K562 (cell line): ENCODE results near the gene MAP3K4. TPM values are rescaled to one million over a fixed set of nuclear protein-coding genes. Genes with fewer than 3 reads are reported as not detected.
A peak's percentile ranks its signal among the peaks of the same experiment; 100 is the strongest.

Experiments
- IFI16 ChIP-seq: fragments of 250-450 bp; sonication (Bioruptor Pico); IDR thresholded peaks from 2 replicates; pipeline ENCODE4 v2.1.2; 2022; ENCODE audit warnings: mild to moderate bottlenecking, inconsistent platforms
- ILK ChIP-seq: fragments of 450-650 bp; IDR thresholded peaks from 2 replicates; pipeline ENCODE4 v1.6.1; 2016; ENCODE audit warnings: missing genetic modification characterization, low read depth, mild to moderate bottlenecking, missing compliant biosample characterization, moderate library complexity, borderline replicate concordance
- KDM2B ChIP-seq: fragments of 250-450 bp; sonication (Bioruptor Pico); IDR thresholded peaks from 2 replicates; pipeline ENCODE4 v1.8.0; 2021; ENCODE audit warnings: mild to moderate bottlenecking, moderate library complexity
- NFATC3 ChIP-seq: fragments of 450-650 bp; IDR thresholded peaks from 2 replicates; pipeline ENCODE4 v1.6.1; 2017; ENCODE audit warnings: mild to moderate bottlenecking
- NR2C2 ChIP-seq, 2 experiments: fragments of 200-800 bp in 1 of 2; sonication (Bioruptor generic) in 1 of 2; sonication (generic) in 1 of 2; formaldehyde crosslinking in 1 of 2; IDR thresholded peaks; 2 replicates each; pipeline versions ENCODE4 v1.6.1 to v1.8.0; 2016 to 2022; ENCODE audit warnings: mild to moderate bottlenecking in 1 of 2, missing compliant biosample characterization in 1 of 2, missing genetic modification characterization in 1 of 2, missing genetic modification reagents in 1 of 2
- POLR2B ChIP-seq: fragments of 450-650 bp; IDR thresholded peaks from 2 replicates; pipeline ENCODE4 v1.6.1; 2018; ENCODE audit warnings: low read depth; ENCODE audit not compliant: partially characterized antibody
- POLR3G ChIP-seq: IDR thresholded peaks from 2 replicates; pipeline ENCODE4 v1.6.1; 2011; ENCODE audit not compliant: insufficient read length, insufficient replicate concordance; ENCODE audit errors: extremely low read depth
- SAFB2 ChIP-seq: fragments of 200-400 bp; formaldehyde crosslinking; IDR thresholded peaks from 2 replicates; pipeline ENCODE4 v1.6.1; 2018; ENCODE audit warnings: borderline replicate concordance, low read length, low read depth, moderate library complexity; ENCODE audit not compliant: severe bottlenecking
- SIRT6 ChIP-seq: IDR thresholded peaks from one replicate; pipeline ENCODE4 v1.6.1; 2012; ENCODE audit warnings: low read depth, mild to moderate bottlenecking, control low read depth, inconsistent platforms, low read length, moderate library complexity
- SRSF3 ChIP-seq: fragments of 200-400 bp; formaldehyde crosslinking; IDR thresholded peaks from 2 replicates; pipeline ENCODE4 v1.6.1; 2016; ENCODE audit warnings: mild to moderate bottlenecking, low read length, moderate library complexity; ENCODE audit not compliant: insufficient read depth
- SRSF9 ChIP-seq: fragments of 200-400 bp; formaldehyde crosslinking; IDR thresholded peaks from 2 replicates; pipeline ENCODE4 v1.6.1; 2017; ENCODE audit warnings: low read depth, low read length, borderline replicate concordance
- TBL1XR1 ChIP-seq, 2 experiments: IDR thresholded peaks; 2 replicates each; pipeline ENCODE4 v1.6.1; 2012; ENCODE audit warnings: improper control_type of control experiment in 2 of 2, low read length in 2 of 2, mild to moderate bottlenecking in 1 of 2
- TBP ChIP-seq: optimal IDR thresholded peaks from 2 replicates; pipeline ENCODE3; 2011; ENCODE audit warnings: low read depth, low read length, improper control_type of control experiment
- TCF7 ChIP-seq: sonication (generic); IDR thresholded peaks from 2 replicates; pipeline ENCODE4 v1.6.1; 2016; ENCODE audit warnings: antibody characterized with exemption, borderline replicate concordance
- TCFL5 ChIP-seq: fragments of 250-450 bp; sonication (Bioruptor Pico); conservative IDR thresholded peaks from 2 replicates; pipeline ENCODE4 v1.6.1; 2021; ENCODE audit warnings: mild to moderate bottlenecking, moderate library complexity, matching md5 sums
- ZC3H4 ChIP-seq: sonication (generic); formaldehyde crosslinking; IDR thresholded peaks from 2 replicates; pipeline ENCODE4 v1.9.0; 2021; ENCODE audit warnings: missing genetic modification reagents, borderline replicate concordance
- ZNF407 ChIP-seq: fragments of 450-650 bp; IDR thresholded peaks from 2 replicates; pipeline ENCODE4 v1.6.1; 2016; ENCODE audit warnings: low read depth
- ZNF764 ChIP-seq: fragments of 250-450 bp; sonication (Bioruptor Pico); IDR thresholded peaks from 2 replicates; pipeline ENCODE4 v1.4.0; 2020; ENCODE audit warnings: low read depth, mild to moderate bottlenecking, moderate library complexity
- polyA plus RNA-seq, 8 experiments: library from polyadenylated mRNA; depleted of rRNA in 4 of 8; stranded (reverse) in 5 of 8; unstranded in 3 of 8; fragments of >200 nt; fragmentation: Nextera tagmentation in 2 of 8; fragmentation: Illumina TruSeq in 1 of 8; extraction: Ambion mirVana in 2 of 8; extraction: Trizol in 1 of 8; gene quantifications; 2 replicates each; pipeline versions ENCODE4 v1.2.1 to v1.2.3, GENCODE V29; 2011 to 2014; ENCODE audit warnings: inconsistent platforms in 1 of 8, missing spikeins in 1 of 8
- total RNA-seq, 7 experiments: library from RNA; depleted of rRNA in 6 of 7; stranded (reverse); fragments of >200 nt in 6 of 7; fragmentation: Illumina TruSeq in 2 of 7; extraction: Trizol in 2 of 7; gene quantifications; 2 replicates each; pipeline versions ENCODE4 v1.2.1 to v1.2.3, GENCODE V29; 2011 to 2021; ENCODE audit warnings: low replicate concordance in 1 of 7
- TF ChIP-seq, protein P1 (sequence below): sonication (generic); formaldehyde crosslinking; IDR thresholded peaks from 2 replicates; pipeline ENCODE4 v1.9.0; 2022; ENCODE audit warnings: mild to moderate bottlenecking, missing genetic modification reagents

MAP3K4 gene
- total and polyA plus RNA-seq, 9 of the 15 experiments (the other 6 are each of a cell fraction or from before 2014, with no cell fraction given) = 21.0 to 77.2 (median 48.9) TPM

- TF ChIP-seq ZNF407 (no peak), NFATC3 (no peak), NR2C2 (CRISPR knock-in tag; IDR thresholded peaks at IDR 0.05) (no peak), NR2C2 (tag; IDR thresholded peaks at IDR 0.05) (no peak), SRSF3 (no peak), TBL1XR1 (IDR thresholded peaks at IDR 0.05; ENCODE audit: low read length in 2 of 2) (no peak; a peak in 1 of 4 replicates), POLR3G (no peak), IFI16 (CRISPR knock-in tag) (no peak), POLR2B (peak; percentile 56), ZNF764 (CRISPR knock-in tag) (no peak), ZC3H4 (CRISPR knock-in tag) (peak; percentile 1; the same call in 1 of the 2 replicates), SRSF9 (no peak), SIRT6 (no peak), TCFL5 (CRISPR knock-in tag) (0 out of 2 replicates have a peak, but pooled peaks have one; percentile 37), KDM2B (CRISPR knock-in tag) (no peak), TCF7 (no peak), ILK (tag) (no peak), TBP (peak; percentile 87), SAFB2 (no peak)
- TF ChIP-seq, protein P1, sequence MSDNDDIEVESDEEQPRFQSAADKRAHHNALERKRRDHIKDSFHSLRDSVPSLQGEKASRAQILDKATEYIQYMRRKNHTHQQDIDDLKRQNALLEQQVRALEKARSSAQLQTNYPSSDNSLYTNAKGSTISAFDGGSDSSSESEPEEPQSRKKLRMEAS (CRISPR knock-in tag) = no peak; the same call in 1 of the 2 replicates
Observed at GRCh38 chr6:160992061-160992979, 751 bp downstream of the MAP3K4 start (continued).
